Suprapubic skin (tissue), 4 donors: Measurements from ENCODE around the gene MTRR.

Experiments
- CTCF ChIP-seq, 2 donors: fragments of 200-600 bp in 1 of 2; fragments of 450-650 bp in 1 of 2; sonication (generic) in 1 of 2; IDR thresholded peaks; one replicate each; pipeline ENCODE4 v1.5.1; 2016 to 2019; ENCODE audit warnings: antibody characterized with exemption in 2 of 2, mild to moderate bottlenecking in 1 of 2, moderate library complexity in 1 of 2
- POLR2A ChIP-seq, 2 donors: fragments of 450-650 bp; IDR thresholded peaks; one replicate each; pipeline ENCODE4 v1.6.1; 2017; ENCODE audit warnings: antibody characterized with exemption in 2 of 2, mild to moderate bottlenecking in 2 of 2, moderate library complexity in 2 of 2
- POLR2AphosphoS5 ChIP-seq, 3 donors: sonication (generic); formaldehyde crosslinking; IDR thresholded peaks; one replicate each; pipeline ENCODE4 v1.6.1; 2017; ENCODE audit warnings: antibody characterized with exemption in 3 of 3

GRCh38 chr5:7825630-7826029, 43.3 kb upstream of the MTRR start:
- TF ChIP-seq POLR2AphosphoS5 (IDR thresholded peaks at IDR 0.05) = no peak
- TF ChIP-seq POLR2A (IDR thresholded peaks at IDR 0.05) = no peak
- no peak for TF ChIP-seq CTCF (IDR thresholded peaks at IDR 0.05)
